Stimulated activated CD4-positive, alpha-beta T cell treated with anti-CD3 and anti-CD28 coated beads, Interleukin-12 subunit alpha, Interleukin-12 subunit beta, amount 100 ng/mL, for 4 hours (primary cell): ENCODE measurements around the gene ZNF536.
"Not testable (repeated sequence)": the region's sequence is repeated elsewhere in the genome, so short reads cannot be mapped to it uniquely, and the experiment has no call there.

Experiments used
- DNase-seq: peaks from one replicate; pipeline ENCODE4 v3.0.0-alpha.2; 2020

Gene ZNF536

GRCh38 chr19:30390356-30390988 is 18.3 kb downstream of the ZNF536 start:
- DNase-seq = no peak

GRCh38 chr19:30391052-30391451 is 18.9 kb downstream of the ZNF536 start:
- no peak for DNase-seq

- DNase-seq = no peak
Observed at GRCh38 chr19:30391554-30392551, 19.7 kb downstream of the ZNF536 start.

GRCh38 chr19:30393046-30393445 is 20.9 kb downstream of the ZNF536 start:
- no peak for DNase-seq

GRCh38 chr19:30393729-30394480 is 21.7 kb downstream of the ZNF536 start:
- no peak for DNase-seq

GRCh38 chr19:30394481-30395151 is 22.4 kb downstream of the ZNF536 start:
- no peak for DNase-seq

- no peak for DNase-seq
Observed at GRCh38 chr19:30395283-30395682, 23.1 kb downstream of the ZNF536 start.

- not testable (repeated sequence) for DNase-seq
Observed at GRCh38 chr19:30398539-30398938, 26.4 kb downstream of the ZNF536 start.

GRCh38 chr19:30401956-30402355 is 29.8 kb downstream of the ZNF536 start:
- DNase-seq = no peak

GRCh38 chr19:30402436-30403202 is 30.4 kb downstream of the ZNF536 start:
- DNase-seq = no peak

- no peak for DNase-seq
Observed at GRCh38 chr19:30403203-30403985, 31.2 kb downstream of the ZNF536 start.

- no peak for DNase-seq
Observed at GRCh38 chr19:30406220-30407067, 34.3 kb downstream of the ZNF536 start.

GRCh38 chr19:30407068-30407709 is 35.0 kb downstream of the ZNF536 start:
- no peak for DNase-seq

- DNase-seq = no peak
Observed at GRCh38 chr19:30408734-30409301, 36.6 kb downstream of the ZNF536 start.

GRCh38 chr19:30411714-30412113 is 39.5 kb downstream of the ZNF536 start:
- DNase-seq = no peak

GRCh38 chr19:30416375-30416774 is 44.2 kb downstream of the ZNF536 start:
- no peak for DNase-seq

GRCh38 chr19:30417166-30417565 is 45.0 kb downstream of the ZNF536 start:
- not testable (repeated sequence) for DNase-seq

GRCh38 chr19:30419568-30420180 is 47.5 kb downstream of the ZNF536 start:
- no peak for DNase-seq

- DNase-seq = no peak
Observed at GRCh38 chr19:30420316-30420715, 48.1 kb downstream of the ZNF536 start.
